SH-SY5Y (cell line): ENCODE results near the gene PCED1B.

ENCODE experiments used
- GATA2 ChIP-seq: IDR thresholded peaks from 2 replicates; pipeline ENCODE4 v1.6.1; 2011; ENCODE audit warnings: mild to moderate bottlenecking, low read depth, low read length
- GATA3 ChIP-seq: IDR thresholded peaks from 2 replicates; pipeline ENCODE4 v1.6.1; 2011; ENCODE audit warnings: low read depth, mild to moderate bottlenecking, low read length, moderate library complexity

PCED1B gene

GRCh38 chr12:47079468-47079980, at the start of gene PCED1B, which contains the start of gene AMIGO2:
PCED1B (plus strand) TSS chr12:47079621; CDS start chr12:47235064, 155,443 bp downstream.
AMIGO2 (minus strand) TSS chr12:47079959; CDS start chr12:47079002, 957 bp downstream.
- no peak for TF ChIP-seq GATA2
- no peak for TF ChIP-seq GATA3

GRCh38 chr12:47029903-47030302, 49.5 kb upstream of the PCED1B start:
- TF ChIP-seq GATA3 (no peak), GATA2 (no peak)

GRCh38 chr12:47032644-47033043, 46.8 kb upstream of the PCED1B start:
- TF ChIP-seq GATA3 (no peak), GATA2 (no peak)

GRCh38 chr12:47033081-47033480, 46.3 kb upstream of the PCED1B start:
- TF ChIP-seq GATA2 (no peak), GATA3 (no peak)

GRCh38 chr12:47033789-47034555, 45.4 kb upstream of the PCED1B start:
- no peak for TF ChIP-seq GATA3
- TF ChIP-seq GATA2, result no peak

GRCh38 chr12:47034661-47035060, 44.8 kb upstream of the PCED1B start:
- TF ChIP-seq GATA3, result no peak
- no peak for TF ChIP-seq GATA2

GRCh38 chr12:47035484-47035883, 43.9 kb upstream of the PCED1B start:
- TF ChIP-seq GATA2 (no peak), GATA3 (no peak)

GRCh38 chr12:47038270-47038748, 41.1 kb upstream of the PCED1B start:
- no peak for TF ChIP-seq GATA2
- no peak for TF ChIP-seq GATA3

- TF ChIP-seq GATA2 (no peak), GATA3 (no peak)
Measured at GRCh38 chr12:47039079-47039478, 40.3 kb upstream of the PCED1B start.

- TF ChIP-seq GATA2 (no peak), GATA3 (no peak)
Measured at GRCh38 chr12:47039756-47040155, 39.7 kb upstream of the PCED1B start.

- TF ChIP-seq GATA2 (no peak), GATA3 (no peak)
Measured at GRCh38 chr12:47041327-47041726, 38.1 kb upstream of the PCED1B start.

- TF ChIP-seq GATA3 (no peak), GATA2 (no peak)
Measured at GRCh38 chr12:47048541-47048940, 30.9 kb upstream of the PCED1B start.

- TF ChIP-seq GATA2 (no peak), GATA3 (no peak)
Measured at GRCh38 chr12:47052274-47052673, 27.1 kb upstream of the PCED1B start.

GRCh38 chr12:47053961-47054360, 25.5 kb upstream of the PCED1B start:
- TF ChIP-seq GATA2 (no peak), GATA3 (no peak)

- TF ChIP-seq GATA2, result no peak
- TF ChIP-seq GATA3, result no peak
Measured at GRCh38 chr12:47054659-47055058, 24.8 kb upstream of the PCED1B start.

- TF ChIP-seq GATA2 (no peak), GATA3 (no peak)
Measured at GRCh38 chr12:47065546-47065945, 13.9 kb upstream of the PCED1B start.
